Panc1 (cell line): ENCODE measurements around the gene CSHL1. TPM values are rescaled to one million over a fixed set of nuclear protein-coding genes. Genes with fewer than 3 reads are reported as not detected.

ENCODE experiments used
- ATAC-seq: fragments of 200-7000 bp; cut with Tn5 transposase; 2 replicates; pipeline ENCODE4 v1.9.1; 2020; ENCODE audit warnings: mild to moderate bottlenecking, moderate library complexity
- BruUV-seq: library from RNA; stranded (reverse); fragments of 400-500 nt; replicated peaks from 2 replicates; lab custom pipeline; 2021; lab: Mats Ljungman, UMichigan
- CTCF ChIA-PET: fragments of 300-600 bp; sonication (Branson Sonifier 250); formaldehyde crosslinking; loops from one replicate; lab custom pipeline; 2022; ENCODE audit warnings: antibody characterized with exemption; lab: Charles Lee
- POLR2A ChIA-PET: fragments of 300-600 bp; sonication (Branson Sonifier 250); formaldehyde crosslinking; loops from one replicate; lab custom pipeline; 2022; ENCODE audit warnings: antibody characterized with exemption; lab: Charles Lee
- DNase-seq: peaks from one replicate; pipeline ENCODE4 v3.0.0-alpha.2; 2010; ENCODE audit warnings: low read depth, low spot score
- H3K27ac ChIP-seq: 2 replicates; pipeline ENCODE4 v1.5.1; 2011; ENCODE audit warnings: mild to moderate bottlenecking, low read length, inconsistent platforms
- H3K27me3 ChIP-seq: fragments of 200-500 bp; sonication (Bioruptor generic); 2 replicates; pipeline ENCODE4 v1.6.0; 2014; ENCODE audit warnings: low read length, inconsistent platforms; ENCODE audit not compliant: control insufficient read depth, insufficient read depth
- H3K36me3 ChIP-seq: fragments of 200-500 bp; sonication (Bioruptor generic); 2 replicates; pipeline ENCODE4 v1.5.1; 2014; ENCODE audit warnings: inconsistent platforms, mild to moderate bottlenecking, low read length, moderate library complexity; ENCODE audit not compliant: control insufficient read depth, insufficient read depth
- H3K4me1 ChIP-seq: 2 replicates; pipeline ENCODE4 v1.5.1; 2011; ENCODE audit warnings: inconsistent platforms, mild to moderate bottlenecking, low read length, moderate library complexity; ENCODE audit not compliant: control insufficient read depth, insufficient read depth
- H3K4me3 ChIP-seq, 2 experiments: 2 replicates each; pipeline ENCODE4 v1.5.1; 2011 to 2012; ENCODE audit warnings: low read depth in 2 of 2, low read length in 2 of 2, mild to moderate bottlenecking in 2 of 2, inconsistent platforms in 1 of 2, moderate library complexity in 1 of 2
- H3K9me3 ChIP-seq: fragments of 200-500 bp; sonication (Bioruptor generic); 2 replicates; pipeline ENCODE4 v1.5.1; 2014; ENCODE audit warnings: low read depth, mild to moderate bottlenecking, inconsistent platforms, low read length, moderate library complexity; ENCODE audit not compliant: control insufficient read depth, insufficient read depth
- POLR2AphosphoS5 ChIP-seq: IDR thresholded peaks from 2 replicates; pipeline ENCODE4 v1.6.1; 2012; ENCODE audit warnings: mild to moderate bottlenecking, low read depth, low read length, moderate library complexity
- SIN3A ChIP-seq: IDR thresholded peaks from 2 replicates; pipeline ENCODE4 v1.6.1; 2012; ENCODE audit warnings: low read depth, mild to moderate bottlenecking, low read length, moderate library complexity, borderline replicate concordance; ENCODE audit not compliant: insufficient read depth
- TCF7L2 ChIP-seq: IDR thresholded peaks from 2 replicates; pipeline ENCODE4 v1.6.1; 2011; ENCODE audit warnings: mild to moderate bottlenecking, low read depth, low read length, inconsistent platforms
- in situ Hi-C: cut with HindIII; loops from 2 replicates; pipeline ENCODE4 v1.10.0; 2016; ENCODE audit warnings: low sequenced_read_pairs, low pct_unique_long_range_greater_than_20kb
- intact Hi-C: fragments of 100-400 bp; cut with micrococcal nuclease; formaldehyde crosslinking; loops from one replicate; pipeline ENCODE4 v1.10.0; 2022; ENCODE audit not compliant: unreplicated experiment
- total RNA-seq: library from RNA; stranded (reverse); gene quantifications from one replicate; pipeline ENCODE4 v1.2.1, GENCODE V29; 2021; ENCODE audit not compliant: unreplicated experiment
- TF ChIP-seq, protein P1 (sequence below): fragments of 450-650 bp; IDR thresholded peaks from 2 replicates; pipeline ENCODE4 v1.5.1; 2017; ENCODE audit warnings: mild to moderate bottlenecking
- TF ChIP-seq, protein P2 (sequence below), 2 experiments: IDR thresholded peaks; 2 replicates each; pipeline ENCODE4 v1.6.1; 2011 to 2012; ENCODE audit warnings: low read depth in 2 of 2, control low read depth in 1 of 2, low read length in 1 of 2, mild to moderate bottlenecking in 1 of 2, moderate library complexity in 1 of 2; ENCODE audit not compliant: insufficient read depth in 1 of 2

The CSHL1 gene
- total RNA-seq, 1 experiment from 2014 or later, result not detected

DNA sequence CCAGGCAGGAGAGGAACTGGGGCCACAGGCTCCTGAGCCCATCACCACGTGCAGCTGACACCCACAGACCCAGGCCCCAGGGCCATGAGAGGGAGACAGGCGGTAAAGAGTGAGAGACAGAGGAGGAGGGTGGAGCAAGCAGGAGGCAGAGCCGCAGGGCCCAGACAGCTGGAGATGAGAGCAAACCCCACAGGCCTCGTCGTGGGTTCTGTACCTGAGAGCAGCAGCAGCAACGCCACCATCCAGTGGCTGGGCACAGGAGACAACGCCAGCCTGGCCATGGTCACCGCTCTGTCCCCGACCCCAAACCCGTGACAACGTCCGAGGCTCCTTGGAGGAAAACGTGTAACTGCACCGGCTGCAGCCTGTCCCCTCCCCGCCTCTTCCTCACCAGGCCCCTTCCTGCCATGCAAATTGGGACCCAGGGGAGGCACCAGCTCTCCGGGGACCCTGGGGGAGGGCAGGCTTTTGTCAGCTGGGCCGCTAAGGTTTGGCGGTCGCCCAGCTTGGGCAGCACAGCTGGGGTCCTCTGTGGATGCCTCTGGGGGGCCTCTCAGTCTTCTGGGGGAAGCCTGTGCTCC is 21.0 kb upstream of the CSHL1 start, which contains the start of gene CD79B:
TSS of gene CD79B (minus strand) at position 351 of the 581 bp plus-strand sequence. CDS start at position 281, 70 bp downstream.
- ATAC-seq (no peak), DNase-seq (no peak)
- Histone ChIP-seq H3K36me3 (no peaks in the 10 kb centered on the region), H3K9me3 (no peaks in the 10 kb centered on the region), H3K4me1 (no peaks in the 10 kb centered on the region), H3K27me3 (no peaks in the 10 kb centered on the region), H3K27ac (no peak within 1 kb of the TSS), H3K4me3 (no peak within 1 kb of the TSS)
- in situ Hi-C loops (no loop called here), intact Hi-C loops (no loop called here)
- TF ChIP-seq, protein P1, sequence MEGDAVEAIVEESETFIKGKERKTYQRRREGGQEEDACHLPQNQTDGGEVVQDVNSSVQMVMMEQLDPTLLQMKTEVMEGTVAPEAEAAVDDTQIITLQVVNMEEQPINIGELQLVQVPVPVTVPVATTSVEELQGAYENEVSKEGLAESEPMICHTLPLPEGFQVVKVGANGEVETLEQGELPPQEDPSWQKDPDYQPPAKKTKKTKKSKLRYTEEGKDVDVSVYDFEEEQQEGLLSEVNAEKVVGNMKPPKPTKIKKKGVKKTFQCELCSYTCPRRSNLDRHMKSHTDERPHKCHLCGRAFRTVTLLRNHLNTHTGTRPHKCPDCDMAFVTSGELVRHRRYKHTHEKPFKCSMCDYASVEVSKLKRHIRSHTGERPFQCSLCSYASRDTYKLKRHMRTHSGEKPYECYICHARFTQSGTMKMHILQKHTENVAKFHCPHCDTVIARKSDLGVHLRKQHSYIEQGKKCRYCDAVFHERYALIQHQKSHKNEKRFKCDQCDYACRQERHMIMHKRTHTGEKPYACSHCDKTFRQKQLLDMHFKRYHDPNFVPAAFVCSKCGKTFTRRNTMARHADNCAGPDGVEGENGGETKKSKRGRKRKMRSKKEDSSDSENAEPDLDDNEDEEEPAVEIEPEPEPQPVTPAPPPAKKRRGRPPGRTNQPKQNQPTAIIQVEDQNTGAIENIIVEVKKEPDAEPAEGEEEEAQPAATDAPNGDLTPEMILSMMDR, result no peak
- TF ChIP-seq TCF7L2 (no peak), POLR2AphosphoS5 (no peak), SIN3A (no peak)
- TF ChIP-seq, protein P2, sequence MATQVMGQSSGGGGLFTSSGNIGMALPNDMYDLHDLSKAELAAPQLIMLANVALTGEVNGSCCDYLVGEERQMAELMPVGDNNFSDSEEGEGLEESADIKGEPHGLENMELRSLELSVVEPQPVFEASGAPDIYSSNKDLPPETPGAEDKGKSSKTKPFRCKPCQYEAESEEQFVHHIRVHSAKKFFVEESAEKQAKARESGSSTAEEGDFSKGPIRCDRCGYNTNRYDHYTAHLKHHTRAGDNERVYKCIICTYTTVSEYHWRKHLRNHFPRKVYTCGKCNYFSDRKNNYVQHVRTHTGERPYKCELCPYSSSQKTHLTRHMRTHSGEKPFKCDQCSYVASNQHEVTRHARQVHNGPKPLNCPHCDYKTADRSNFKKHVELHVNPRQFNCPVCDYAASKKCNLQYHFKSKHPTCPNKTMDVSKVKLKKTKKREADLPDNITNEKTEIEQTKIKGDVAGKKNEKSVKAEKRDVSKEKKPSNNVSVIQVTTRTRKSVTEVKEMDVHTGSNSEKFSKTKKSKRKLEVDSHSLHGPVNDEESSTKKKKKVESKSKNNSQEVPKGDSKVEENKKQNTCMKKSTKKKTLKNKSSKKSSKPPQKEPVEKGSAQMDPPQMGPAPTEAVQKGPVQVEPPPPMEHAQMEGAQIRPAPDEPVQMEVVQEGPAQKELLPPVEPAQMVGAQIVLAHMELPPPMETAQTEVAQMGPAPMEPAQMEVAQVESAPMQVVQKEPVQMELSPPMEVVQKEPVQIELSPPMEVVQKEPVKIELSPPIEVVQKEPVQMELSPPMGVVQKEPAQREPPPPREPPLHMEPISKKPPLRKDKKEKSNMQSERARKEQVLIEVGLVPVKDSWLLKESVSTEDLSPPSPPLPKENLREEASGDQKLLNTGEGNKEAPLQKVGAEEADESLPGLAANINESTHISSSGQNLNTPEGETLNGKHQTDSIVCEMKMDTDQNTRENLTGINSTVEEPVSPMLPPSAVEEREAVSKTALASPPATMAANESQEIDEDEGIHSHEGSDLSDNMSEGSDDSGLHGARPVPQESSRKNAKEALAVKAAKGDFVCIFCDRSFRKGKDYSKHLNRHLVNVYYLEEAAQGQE (IDR thresholded peaks at IDR 0.05; ENCODE audit: insufficient read depth in 1 of 2, low read depth in 2 of 2, low read length in 1 of 2), result no peak
- ChIA-PET POLR2A (no interaction called here), CTCF (interaction anchor here (0.6 kb wide), 1 partner anchor 10 kb away, joined by 4 read pairs; no protein-coding TSS in a partner anchor)
- BruUV-seq, result no TSS peak

DNA sequence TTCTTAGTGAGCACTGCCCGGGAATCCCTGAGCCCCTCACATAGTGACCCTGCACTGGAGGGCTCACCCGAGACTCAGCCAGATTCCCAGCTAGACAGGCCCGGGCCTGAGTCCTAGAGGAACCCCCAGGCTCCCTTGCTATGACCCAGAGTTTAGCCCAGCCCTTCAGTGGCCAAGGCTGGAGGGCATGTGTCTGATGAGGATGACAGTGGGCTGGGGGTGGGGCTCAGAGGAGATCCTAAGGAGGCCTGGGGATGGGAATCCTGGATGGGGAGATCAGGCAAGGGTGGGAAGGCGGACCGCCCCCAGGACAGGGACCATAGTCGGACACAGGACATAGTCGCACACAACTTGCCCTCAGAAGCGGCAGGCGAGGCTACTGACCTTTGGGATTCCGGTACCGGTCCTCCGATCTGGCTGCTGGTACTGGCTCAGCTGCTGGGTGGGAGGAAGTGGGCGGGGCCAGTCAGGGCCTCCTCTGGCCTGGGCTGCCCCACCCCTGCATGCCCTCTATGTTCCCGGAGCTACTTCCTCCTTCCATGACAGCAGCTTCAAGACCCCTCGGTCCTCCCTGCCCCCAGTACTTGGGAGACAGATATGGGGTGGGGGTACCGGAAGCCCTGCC is 20.0 kb upstream of the CSHL1 start:
- TF ChIP-seq POLR2AphosphoS5, result no peak
- TF ChIP-seq, protein P1, result no peak
- TF ChIP-seq, protein P2 (IDR thresholded peaks at IDR 0.05; ENCODE audit: insufficient read depth in 1 of 2, low read depth in 2 of 2, low read length in 1 of 2), result no peak
- ATAC-seq, result no peak
- no peak overlapping the region for H3K27ac ChIP-seq
- H3K9me3 ChIP-seq, result no peaks in the 10 kb centered on the region
- H3K4me1 ChIP-seq, result no peaks in the 10 kb centered on the region
- ChIA-PET CTCF (no interaction called here), POLR2A (no interaction called here)
- H3K4me3 ChIP-seq, result no peak overlapping the region
- BruUV-seq, result no TSS peak
- DNase-seq, result no peak
- in situ Hi-C loops, result no loop called here
- H3K36me3 ChIP-seq, result no peaks in the 10 kb centered on the region
- no peaks in the 10 kb centered on the region for H3K27me3 ChIP-seq
- intact Hi-C loops, result no loop called here
